HG02642 (cell line): ENCODE results near the gene XAB2.

Experiments used
- ATAC-seq: cut with Tn5 transposase; IDR thresholded peaks from one replicate; pipeline ENCODE4 v1.9.1; 2021; ENCODE audit warnings: mild to moderate bottlenecking; ENCODE audit not compliant: unreplicated experiment, poor library complexity

The XAB2 gene

DNA sequence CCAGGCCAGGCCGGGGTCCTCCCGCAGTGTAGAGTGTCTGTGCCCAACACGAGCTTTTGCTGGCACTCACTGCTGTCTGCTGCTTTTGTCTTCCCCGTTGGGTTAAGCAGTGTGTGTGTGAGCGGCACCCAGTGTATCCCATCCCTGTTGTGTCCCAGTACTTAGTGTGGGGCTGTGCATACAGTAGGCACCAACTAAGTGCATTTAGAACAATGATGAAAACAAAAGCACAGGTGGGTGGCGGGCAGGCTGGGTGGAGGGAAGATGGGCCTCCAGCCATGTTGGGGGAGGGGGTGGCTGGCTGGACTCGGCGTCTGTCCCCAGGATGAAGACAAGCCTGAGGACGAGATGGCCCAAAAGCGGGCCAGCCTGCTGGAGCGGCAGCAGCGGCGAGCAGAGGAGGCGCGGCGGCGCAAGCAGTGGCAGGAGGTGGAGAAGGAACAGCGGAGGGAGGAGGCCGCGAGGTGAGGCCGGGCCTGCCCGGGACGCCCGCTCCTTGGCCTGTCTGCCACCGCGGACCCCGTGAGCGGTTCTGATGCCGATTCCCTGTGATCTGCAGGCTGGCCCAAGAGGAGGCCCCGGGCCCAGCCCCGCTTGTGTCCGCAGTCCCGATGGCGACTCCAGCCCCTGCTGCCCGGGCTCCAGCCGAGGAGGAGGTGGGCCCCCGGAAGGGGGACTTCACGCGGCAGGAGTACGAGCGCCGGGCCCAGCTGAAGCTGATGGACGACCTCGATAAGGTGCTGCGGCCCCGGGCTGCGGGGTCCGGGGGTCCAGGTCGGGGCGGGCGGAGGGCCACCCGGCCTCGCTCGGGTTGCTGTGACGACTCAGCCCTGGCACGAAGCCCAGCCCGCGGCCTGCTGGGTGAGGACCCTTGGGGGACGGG lies 14.2 kb downstream of the XAB2 start:
- no peak for ATAC-seq

DNA sequence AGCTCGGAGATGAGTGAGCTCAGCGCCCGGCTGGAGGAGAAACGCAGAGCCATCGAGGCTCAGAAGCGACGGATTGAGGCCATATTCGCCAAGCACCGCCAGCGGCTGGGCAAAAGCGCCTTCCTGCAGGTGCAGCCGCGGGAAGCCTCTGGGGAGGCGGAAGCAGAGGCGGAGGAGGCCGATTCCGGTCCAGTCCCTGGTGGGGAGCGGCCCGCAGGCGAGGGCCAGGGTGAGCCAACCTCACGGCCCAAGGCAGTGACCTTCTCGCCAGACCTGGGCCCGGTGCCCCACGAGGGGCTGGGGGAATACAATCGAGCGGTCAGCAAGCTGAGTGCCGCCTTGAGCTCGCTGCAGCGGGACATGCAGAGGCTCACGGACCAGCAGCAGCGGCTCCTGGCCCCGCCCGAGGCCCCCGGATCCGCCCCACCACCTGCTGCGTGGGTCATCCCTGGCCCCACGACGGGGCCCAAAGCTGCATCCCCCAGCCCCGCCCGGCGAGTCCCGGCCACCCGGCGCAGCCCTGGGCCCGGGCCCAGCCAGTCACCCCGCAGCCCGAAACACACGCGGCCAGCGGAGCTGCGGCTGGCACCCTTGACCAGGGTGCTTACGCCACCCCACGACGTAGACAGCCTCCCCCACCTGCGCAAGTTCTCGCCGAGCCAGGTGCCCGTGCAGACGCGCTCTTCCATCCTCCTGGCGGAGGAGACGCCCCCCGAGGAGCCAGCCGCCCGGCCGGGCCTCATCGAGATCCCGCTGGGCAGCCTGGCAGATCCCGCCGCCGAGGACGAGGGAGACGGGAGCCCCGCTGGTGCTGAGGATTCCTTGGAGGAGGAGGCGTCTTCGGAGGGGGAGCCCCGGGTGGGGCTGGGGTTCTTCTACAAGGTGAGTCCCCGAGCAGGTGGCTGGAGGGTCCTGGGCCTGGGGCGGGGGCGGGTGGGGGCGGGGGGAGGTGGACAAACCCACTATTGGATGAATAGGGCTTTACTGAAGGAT lies 16.8 kb downstream of the XAB2 start:
- no peak for ATAC-seq

DNA sequence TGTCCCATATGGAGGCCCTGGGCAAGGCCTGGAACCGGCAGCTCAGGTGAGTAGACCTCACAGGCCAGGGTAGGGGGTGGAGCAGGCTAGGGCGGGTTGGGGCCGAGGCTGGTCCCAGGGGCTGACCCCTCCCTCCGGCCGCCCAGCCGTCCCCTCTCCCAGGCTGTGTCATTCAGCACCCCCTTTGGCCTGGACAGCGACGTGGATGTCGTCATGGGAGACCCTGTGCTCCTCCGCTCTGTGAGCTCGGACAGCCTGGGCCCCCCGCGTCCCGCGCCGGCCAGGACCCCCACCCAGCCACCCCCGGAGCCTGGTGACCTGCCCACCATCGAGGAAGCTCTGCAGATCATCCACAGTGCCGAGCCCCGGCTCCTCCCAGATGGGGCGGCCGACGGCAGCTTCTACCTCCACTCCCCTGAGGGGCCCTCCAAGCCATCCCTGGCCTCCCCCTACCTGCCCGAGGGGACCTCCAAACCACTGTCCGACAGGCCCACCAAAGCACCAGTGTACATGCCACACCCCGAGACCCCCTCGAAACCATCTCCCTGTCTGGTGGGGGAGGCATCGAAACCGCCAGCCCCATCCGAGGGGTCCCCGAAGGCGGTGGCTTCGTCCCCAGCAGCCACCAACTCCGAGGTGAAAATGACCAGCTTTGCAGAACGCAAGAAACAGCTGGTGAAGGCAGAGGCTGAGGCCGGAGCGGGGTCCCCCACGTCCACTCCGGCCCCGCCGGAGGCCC lies 17.6 kb downstream of the XAB2 start:
- ATAC-seq, result no peak

DNA sequence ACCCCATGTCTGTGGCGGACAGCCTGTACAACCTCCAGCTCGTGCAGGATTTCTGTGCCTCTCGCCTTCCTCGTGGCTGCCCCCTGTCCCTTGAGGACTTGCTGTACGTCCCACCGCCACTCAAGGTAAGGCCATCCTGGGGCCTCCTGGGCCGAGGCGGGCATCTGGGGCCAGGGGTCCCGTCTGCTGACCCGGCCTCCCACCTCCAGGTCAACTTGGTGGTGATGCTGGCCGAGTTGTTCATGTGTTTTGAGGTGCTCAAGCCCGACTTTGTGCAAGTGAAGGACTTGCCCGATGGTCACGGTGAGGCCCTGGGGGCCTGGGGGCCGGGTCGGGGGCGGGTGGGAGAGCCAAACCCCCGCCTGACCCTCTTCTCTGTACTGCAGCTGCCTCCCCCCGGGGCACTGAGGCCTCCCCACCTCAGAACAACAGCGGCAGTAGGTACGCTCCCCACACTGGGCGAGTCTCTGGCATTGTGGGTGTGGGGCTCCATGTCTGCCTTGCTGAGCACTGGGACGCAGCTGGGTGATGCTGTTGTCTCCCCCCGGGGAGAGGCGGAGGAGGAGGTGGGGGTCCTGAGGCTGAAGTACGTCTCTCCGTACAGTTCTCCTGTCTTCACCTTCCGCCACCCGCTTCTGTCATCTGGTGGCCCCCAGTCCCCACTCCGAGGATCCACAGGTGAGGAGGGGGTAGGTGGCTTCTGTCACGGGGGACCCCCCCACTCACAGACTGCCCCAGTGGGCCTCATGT lies 18.7 kb downstream of the XAB2 start:
- no peak for ATAC-seq

DNA sequence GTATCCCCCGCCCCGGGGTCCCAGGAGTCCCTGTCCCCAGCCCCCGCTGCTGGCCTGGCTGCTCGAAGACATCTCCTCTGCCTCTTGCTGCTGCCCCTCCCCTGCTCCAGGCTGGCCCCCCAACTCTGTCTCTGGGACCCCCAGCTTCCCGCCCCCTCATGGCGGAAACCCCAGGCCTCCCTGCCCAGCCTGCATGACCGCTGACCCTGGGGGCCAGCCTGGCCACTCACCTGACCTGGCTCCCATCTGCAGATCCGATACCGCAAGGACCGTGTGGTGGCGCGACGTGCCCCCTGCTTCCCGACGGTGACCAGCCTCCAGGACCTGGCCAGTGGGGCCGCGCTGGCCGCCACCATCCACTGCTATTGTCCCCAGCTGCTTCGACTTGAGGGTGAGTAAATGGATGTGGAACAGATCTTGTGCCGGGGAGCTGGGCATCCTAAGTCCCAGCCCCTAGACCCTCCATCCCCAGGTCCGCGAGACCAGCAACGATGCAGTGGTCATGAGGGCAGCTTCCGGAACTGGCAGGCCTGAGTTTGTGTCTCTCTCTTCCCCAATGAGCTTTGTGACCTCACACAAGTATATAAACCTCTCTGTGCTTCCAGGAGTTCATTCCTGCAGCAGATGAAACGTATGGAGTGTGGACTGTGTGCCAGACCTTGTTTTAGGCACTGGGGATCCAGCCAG lies 21.3 kb downstream of the XAB2 start:
- no peak for ATAC-seq

DNA sequence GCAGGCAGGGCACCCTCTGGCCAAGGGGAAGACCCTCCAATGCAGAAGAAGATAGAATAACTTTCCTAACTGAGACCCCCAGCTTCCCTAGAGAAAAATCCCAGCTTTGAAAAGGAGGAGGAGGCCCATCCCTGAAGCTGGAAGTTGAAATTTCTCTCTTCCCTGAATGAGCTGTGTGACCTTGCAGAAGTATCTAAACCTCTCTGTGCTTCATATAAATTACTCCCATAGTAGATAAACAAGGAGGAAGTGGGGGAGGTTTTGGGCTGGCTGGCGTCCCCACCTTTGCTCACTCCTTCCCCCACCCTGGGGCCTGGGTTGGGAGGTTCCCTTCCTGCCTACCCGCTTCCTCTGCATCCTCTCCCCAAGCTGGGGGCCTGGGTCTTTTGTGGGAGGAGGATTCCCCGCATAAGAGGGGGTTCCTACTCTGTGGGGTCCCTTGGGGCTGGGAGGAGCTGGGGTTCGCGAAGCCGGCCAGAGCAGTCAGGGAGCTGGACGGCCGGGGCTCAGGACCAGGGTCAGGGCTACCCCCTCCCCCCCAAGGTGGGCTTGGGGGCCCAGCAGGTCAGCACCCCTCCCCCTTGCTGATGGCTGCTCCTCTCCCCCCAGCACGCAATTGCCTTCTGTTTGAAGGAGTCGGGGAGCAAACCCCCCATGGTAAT lies 22.0 kb downstream of the XAB2 start:
- ATAC-seq, result no peak

DNA sequence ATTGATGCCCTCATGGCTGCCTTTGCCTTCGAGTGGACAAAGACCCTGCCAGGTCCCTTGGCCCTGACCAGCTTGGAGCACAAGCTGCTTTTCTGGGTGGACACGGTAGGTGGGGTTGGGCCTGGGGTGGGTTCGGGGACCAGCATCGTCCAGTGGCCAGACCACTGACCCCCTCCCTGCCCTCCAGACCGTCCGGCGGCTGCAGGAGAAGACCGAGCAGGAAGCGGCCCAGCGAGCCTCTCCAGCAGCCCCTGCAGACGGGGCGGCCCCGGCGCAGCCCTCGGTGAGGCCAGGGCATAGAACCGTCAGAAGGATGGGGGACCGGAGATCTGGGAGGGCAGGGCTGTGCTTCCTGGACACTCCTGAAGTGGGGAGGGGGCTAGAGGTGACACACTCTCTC lies 23.1 kb downstream of the XAB2 start:
- no peak for ATAC-seq

DNA sequence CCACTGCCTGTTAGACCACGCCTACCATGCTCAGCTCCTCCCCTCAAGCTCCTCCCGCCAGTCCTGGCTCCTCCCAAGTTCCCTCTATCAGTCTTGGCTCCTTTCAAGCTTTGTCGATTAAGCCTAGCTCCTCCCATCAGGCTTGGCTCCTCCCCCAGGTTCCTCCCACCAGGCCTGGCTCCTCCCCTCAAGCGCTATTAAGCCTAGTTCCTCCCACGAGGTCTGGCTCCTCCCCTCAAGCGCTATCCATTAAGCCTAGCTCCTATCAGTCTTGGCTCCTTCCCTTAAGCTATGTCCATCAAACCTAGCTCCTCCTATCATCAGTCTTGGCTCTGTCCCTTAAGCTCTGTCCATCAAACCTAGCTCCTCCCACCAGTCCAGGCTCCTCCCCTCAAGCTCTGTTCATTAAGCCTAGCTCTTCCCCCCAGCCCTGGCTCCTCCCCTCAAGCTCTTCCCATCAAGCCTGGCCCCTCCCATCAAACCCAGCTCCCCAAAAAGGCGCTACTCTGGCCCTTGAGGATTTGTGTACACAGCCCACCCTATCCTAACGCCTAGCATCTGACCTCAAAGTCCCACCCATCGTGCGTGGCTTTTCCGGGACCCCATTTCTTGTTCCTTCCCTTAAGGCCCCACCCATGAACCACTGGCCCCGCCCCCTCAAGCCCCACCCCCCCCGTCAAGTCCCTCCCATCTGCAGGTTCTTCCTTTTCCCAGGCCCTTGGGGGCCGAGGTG lies 23.7 kb downstream of the XAB2 start:
- ATAC-seq, result no peak

DNA sequence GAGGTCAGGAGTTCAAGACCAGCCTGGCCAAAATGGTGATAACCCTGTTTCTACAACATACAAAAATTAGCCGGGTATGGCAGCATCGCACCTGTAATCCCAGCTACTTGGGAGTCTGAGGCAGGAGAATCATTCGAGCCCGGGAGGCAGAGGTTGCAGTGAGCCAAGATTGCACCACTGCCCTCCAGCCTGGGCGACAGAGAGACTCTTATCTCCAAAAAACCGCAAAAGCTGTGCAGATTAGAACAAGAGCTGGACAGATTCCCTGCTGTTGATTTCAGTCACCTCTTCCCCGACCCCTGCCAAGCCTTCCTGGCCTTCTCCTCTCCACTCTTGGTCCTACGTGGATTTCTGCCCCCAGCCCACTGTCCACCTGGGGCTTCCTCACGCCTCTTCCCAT lies 25.4 kb downstream of the XAB2 start:
- ATAC-seq, result no peak

DNA sequence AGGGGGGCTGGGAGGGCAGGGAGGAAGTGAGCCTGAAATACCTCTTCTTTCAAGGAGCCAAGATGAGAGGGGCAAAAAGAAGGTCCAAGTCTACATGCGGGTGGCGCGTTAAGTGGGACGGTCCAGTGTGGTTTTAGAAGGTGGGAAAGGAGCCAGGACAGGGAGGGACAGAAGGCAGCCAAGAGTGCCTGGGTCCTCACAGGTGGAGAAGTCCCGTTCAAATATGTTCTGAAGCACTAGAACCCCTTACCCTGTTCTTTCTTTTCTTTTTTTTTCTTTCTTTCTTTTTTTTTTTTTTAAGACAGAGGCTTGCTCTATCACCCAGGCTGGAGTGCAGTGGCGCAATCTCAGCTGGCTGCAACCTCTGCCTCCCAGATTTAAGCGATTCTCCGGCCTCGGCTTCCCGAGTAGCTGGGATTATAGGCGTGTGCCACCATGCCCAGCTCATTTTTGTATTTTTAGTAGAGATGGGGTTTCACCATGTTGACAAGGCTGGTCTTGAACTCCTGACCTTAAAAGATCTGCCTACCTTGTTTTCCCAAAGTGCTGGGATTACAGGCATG lies 26.3 kb downstream of the XAB2 start:
- ATAC-seq, result no peak

DNA sequence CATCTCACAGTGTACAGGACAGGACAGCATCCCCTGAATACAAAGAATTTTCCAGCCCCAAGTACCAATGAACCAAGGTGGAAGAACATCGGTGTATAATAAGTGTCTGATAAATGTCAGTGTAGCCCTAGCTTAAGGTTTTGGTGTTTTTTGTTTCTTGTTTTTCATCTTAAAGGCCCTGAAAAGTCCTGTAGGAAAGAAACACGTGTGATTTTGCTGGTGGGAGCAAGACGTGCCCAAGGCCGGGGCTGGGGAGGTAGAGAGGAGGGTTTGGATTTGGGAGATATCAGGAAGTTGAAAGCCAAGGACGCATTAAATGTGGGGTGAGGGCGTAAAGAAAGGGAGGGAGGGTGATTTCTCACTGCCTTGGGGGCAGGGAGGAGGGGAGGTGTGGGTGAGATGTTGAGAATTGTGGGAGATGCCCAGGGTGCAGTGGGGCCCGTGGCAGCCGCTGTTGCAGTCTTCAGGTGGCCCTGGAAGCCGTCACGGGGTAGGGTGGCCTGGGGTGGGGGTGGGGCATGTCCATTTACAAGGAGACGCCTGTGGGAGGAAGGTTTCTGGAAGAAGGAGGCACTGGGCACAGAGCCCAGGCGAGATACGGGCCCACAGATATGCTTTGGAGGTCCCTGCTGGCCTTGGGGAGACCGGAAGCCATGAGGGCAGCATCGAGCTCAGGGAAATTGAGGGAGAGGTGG lies 27.0 kb downstream of the XAB2 start:
- no peak for ATAC-seq

DNA sequence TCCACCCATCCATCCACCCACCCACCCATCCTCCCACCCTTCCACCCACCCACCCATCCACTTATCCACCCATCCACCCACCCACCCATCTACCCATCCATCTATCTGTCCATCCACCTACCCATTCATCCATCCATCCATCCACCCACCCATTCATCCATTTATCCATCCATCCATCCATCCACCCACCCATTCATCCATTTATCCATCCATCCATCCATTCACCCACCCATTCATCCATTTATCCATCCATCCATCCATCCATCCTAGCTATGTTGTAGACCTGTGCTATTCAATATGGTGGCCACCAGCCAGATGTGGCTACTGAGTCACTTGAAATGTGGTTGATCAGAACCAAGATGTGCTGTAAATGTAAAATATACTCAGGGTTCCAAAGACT lies 28.6 kb downstream of the XAB2 start:
- no peak for ATAC-seq

DNA sequence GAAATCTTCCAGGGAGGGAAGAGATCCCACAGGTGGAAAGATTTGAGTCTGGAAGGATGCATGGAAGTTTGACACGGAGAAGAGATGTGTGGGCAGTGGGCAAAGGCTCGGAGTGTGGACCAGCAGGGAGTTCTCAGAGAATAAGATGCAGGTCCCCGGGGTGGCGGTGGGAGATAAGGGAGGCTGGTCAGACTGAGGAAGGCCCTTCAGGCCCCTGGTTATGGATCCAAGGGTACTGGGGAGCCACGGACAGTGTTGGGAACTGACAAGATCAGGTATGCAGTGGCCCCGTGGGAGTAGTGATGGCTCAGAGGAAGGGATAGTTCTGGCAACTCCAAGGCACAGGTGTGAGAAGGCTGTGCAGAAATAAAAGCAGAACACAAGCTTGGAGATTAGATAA lies 31.2 kb downstream of the XAB2 start:
- no peak for ATAC-seq

DNA sequence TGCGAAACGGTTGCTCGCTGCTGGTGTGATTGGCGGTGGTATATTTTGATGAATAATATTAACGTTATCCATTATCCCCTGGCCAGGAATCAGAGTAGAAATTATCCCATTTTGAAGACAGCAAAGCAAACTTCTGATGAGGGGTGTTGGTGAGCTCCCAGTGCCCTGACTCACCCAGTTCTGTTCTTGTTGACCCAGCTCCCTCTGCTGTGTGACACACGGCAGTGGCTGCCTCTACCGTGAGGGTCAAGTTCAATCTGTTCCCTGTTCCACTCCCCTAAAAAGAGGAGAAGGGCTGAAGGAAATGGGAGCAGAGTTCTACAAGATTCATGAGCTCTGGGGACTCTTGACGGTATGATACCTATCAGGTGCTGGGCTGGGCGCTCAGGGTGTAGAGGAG lies 31.7 kb downstream of the XAB2 start:
- ATAC-seq, result no peak

DNA sequence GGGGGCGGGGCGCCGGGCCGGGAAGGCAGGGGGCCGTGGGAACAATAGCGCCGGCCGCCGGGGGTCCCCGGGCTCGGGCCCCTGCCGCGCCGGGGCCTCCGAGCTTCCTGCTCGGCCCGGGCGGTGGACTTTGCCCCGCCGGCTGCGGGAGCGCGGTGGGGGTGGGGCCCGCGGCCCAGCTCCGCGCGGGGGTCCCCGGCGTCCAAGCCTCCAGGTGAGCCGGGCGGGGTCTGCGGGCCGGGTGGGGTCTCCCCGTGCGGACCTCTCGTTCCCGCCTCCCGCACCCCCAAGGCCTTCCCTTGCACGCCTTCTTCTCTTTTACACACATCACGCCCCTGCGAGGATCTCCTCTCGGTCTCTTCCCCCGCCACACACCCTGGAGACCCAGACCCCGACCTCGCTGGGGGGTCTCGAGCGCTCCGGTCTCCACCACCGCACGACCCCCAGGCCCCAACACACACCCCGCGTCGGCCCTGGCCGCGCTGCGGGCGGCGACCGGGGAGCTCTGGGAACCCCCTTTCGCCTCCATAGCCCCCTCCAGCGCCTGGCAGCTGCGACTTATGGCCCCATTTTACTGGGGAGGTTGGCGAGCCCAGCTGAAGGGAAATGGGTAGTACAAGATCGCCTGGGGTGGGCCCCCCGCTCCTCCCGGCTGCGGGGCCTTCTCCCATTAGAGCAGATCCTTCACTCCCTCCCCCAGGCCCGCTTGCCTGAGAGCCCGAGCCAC lies 33.0 kb downstream of the XAB2 start:
- no peak for ATAC-seq

DNA sequence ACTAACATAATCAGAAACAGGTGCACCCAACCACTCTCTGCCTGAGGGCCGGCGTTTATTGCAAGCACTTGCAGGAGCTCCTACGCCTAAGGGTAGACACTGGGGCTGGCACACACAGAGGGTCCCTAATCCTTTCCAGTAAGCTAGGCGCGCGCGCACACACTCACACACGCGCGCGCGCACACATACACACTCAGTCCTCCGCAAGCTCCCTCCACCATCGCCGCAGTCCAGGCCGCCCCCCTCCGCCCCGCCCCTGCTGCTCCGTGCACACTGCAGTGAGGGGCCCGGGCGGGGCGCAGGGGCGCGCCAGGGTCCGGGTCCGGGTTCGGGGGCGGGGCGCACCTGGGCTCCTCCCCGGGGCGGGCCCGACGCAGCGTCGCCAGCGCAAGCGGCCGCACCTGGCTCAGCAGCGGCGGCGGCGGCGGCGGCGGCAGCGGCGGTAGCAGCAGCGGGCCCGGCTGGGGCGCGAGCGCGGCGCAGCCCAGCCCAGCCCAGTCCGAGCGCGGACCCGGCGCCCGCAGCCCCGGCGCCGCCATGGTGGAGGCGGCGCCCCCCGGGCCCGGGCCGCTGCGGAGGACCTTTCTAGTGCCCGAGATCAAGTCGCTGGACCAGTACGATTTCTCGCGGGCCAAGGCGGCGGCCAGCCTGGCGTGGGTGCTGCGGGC lies 33.7 kb downstream of the XAB2 start, which contains the start of gene CAMSAP3:
Gene CAMSAP3 (plus strand): TSS at position 398 of the 668 bp plus-strand sequence. CDS start 140 bp downstream, at position 538.
- no peak for ATAC-seq
